Common myeloid progenitor, CD34-positive (primary cell): Measurements from ENCODE around the gene BCOR.

Source experiments
- CTCF ChIA-PET: fragments of 350-600 bp; sonication (Branson Sonifier 250); formaldehyde crosslinking; loops from one replicate; lab custom pipeline; 2021; ENCODE audit warnings: antibody characterized with exemption; lab: Charles Lee
- POLR2A ChIA-PET: fragments of 350-600 bp; sonication (Branson Sonifier 250); formaldehyde crosslinking; loops from one replicate; lab custom pipeline; 2021; ENCODE audit warnings: antibody characterized with exemption; lab: Charles Lee
- DNase-seq, 3 donors: peaks; one replicate each; pipeline versions ENCODE4 v3.0.0 to v3.0.0-alpha.2; 2013
- H3K27ac ChIP-seq, 2 experiments: 1 replicate in 1 of 2; 2 replicates in 1 of 2; pipeline ENCODE4 v1.7.0; 2013; ENCODE audit warnings: inconsistent platforms in 2 of 2, low read length in 2 of 2, mild to moderate bottlenecking in 2 of 2, low read depth in 1 of 2, moderate library complexity in 1 of 2; ENCODE audit not compliant: severe bottlenecking in 2 of 2, insufficient read depth in 1 of 2, poor library complexity in 1 of 2
- H3K27me3 ChIP-seq, 5 experiments: replicated peaks in 2 of 5; 1 replicate in 3 of 5; 2 replicates in 2 of 5; pipeline versions ENCODE4 v1.6.1 to v1.7.0; 2013; ENCODE audit warnings: low read length in 4 of 5, mild to moderate bottlenecking in 2 of 5, moderate library complexity in 2 of 5, inconsistent platforms in 1 of 5; ENCODE audit not compliant: insufficient read depth in 5 of 5, control insufficient read depth in 4 of 5
- H3K36me3 ChIP-seq, 4 experiments: 1 replicate in 2 of 4; 2 replicates in 2 of 4; pipeline versions ENCODE4 v1.6.1 to v1.7.0; 2013; ENCODE audit warnings: low read length in 3 of 4, control low read depth in 1 of 4, mild to moderate bottlenecking in 1 of 4; ENCODE audit not compliant: control insufficient read depth in 4 of 4, insufficient read depth in 4 of 4
- H3K4me1 ChIP-seq, 4 experiments: 1 replicate in 3 of 4; 2 replicates in 1 of 4; pipeline versions ENCODE4 v1.6.1 to v1.7.1; 2013; ENCODE audit warnings: low read length in 3 of 4, mild to moderate bottlenecking in 3 of 4, control low read depth in 1 of 4, inconsistent platforms in 1 of 4, moderate library complexity in 1 of 4; ENCODE audit not compliant: control insufficient read depth in 4 of 4, insufficient read depth in 4 of 4; ENCODE audit errors: control extremely low read depth in 1 of 4
- H3K4me3 ChIP-seq, 7 experiments: 1 replicate in 4 of 7; 2 replicates in 3 of 7; pipeline versions ENCODE4 v1.5.1 to v1.7.0; 2013; ENCODE audit warnings: mild to moderate bottlenecking in 7 of 7, low read length in 6 of 7, moderate library complexity in 6 of 7, inconsistent platforms in 2 of 7, low read depth in 2 of 7, control low read depth in 1 of 7; ENCODE audit not compliant: insufficient read depth in 4 of 7, control insufficient read depth in 1 of 7; ENCODE audit errors: extremely low read depth in 1 of 7
- H3K9me3 ChIP-seq, 5 experiments: 1 replicate in 4 of 5; 2 replicates in 1 of 5; pipeline versions ENCODE4 v1.6.1 to v1.7.1; 2013; ENCODE audit warnings: low read length in 4 of 5, mild to moderate bottlenecking in 2 of 5, inconsistent platforms in 1 of 5, low read depth in 1 of 5, moderate library complexity in 1 of 5; ENCODE audit not compliant: control insufficient read depth in 4 of 5, insufficient read depth in 2 of 5; ENCODE audit errors: control extremely low read depth in 1 of 5
- WGBS: methylation state at CpG from one replicate; pipeline ENCODE4 v1.1.5; 2013; ENCODE audit not compliant: insufficient coverage; 5-methylcytosine and 5-hydroxymethylcytosine counted together

BCOR gene

DNA sequence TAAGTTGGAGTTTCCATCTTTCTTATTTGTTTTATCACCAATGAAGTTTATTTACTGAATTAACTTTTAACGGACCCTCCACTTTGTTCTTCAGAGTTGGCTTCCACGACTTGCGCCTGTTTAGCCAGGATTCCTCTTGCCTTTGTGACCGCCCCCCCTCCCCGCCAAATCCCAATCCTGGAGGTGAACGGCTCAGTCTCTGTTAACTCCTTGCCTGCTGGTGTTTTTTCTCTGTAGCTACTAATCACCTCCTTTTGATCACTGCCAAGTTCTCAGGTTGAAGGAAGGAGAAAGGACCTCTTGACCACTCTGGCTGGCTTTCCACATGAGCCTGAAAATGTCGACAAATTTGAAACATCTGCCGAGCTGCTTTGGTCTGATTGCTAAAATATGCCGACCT is 46.8 kb upstream of the BCOR start:
- H3K4me1 ChIP-seq = peaks cover 5 to 52% (median 44%) of the 10 kb centered on the region in 4 experiments

DNA sequence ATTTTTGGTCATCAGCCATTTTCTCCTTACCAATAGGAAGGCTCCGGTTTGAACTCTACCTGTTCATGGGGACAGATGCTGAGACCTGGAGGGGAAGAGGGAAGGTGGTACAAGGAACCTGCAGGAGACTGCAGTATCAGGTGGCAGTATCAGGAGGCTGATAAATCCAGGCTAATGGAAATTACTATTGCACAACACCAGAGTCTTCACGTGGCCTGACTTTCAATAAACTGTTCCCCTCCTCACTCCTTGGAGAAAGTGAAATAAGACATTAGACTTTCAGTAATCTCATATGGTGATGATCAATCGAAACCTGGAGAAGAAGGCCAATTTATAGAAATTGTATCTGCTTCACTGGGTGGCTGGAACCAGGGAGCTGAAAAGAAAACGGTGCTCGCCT is 46.2 kb upstream of the BCOR start:
- WGBS = 80% methylated on average over 4 of the region's 5 CpGs
- Histone ChIP-seq H3K4me1 (peaks cover 0 to 46% (median 38%) of the 10 kb centered on the region in 4 experiments), H3K27me3 (peaks cover 0 to 75% (median 0%) of the 10 kb centered on the region in 5 experiments), H3K36me3 (no peaks in the 10 kb centered on the region), H3K9me3 (peaks cover 0 to 6% (median 0%) of the 10 kb centered on the region in 5 experiments), H3K4me3 (no peak overlapping the region), H3K27ac (no peak overlapping the region)
- CTCF ChIA-PET = interaction anchor here (0.8 to 1.9 kb wide), 2 partner anchors 10 to 17 kb away, joined by 3 to 5 read pairs; no protein-coding TSS in a partner anchor
- no peak for DNase-seq
- POLR2A ChIA-PET = no interaction called here

More for the DNA sequence above, 46.8 kb upstream of the BCOR start:
- POLR2A ChIA-PET = no interaction called here
- Histone ChIP-seq H3K27me3 (peaks cover 0 to 81% (median 0%) of the 10 kb centered on the region in 5 experiments), H3K27ac (no peak overlapping the region), H3K9me3 (peaks cover 0 to 6% (median 0%) of the 10 kb centered on the region in 5 experiments), H3K4me3 (peak overlapping the region in 3 of 7 experiments; percentile 61 to 77 (median 68)), H3K36me3 (no peaks in the 10 kb centered on the region)
- DNase-seq = no peak
- CTCF ChIA-PET = interaction anchor here (0.8 to 2.2 kb wide), 3 partner anchors 9 to 17 kb away, joined by 3 to 6 read pairs (median 5); no protein-coding TSS in a partner anchor
- WGBS = 49% methylated on average over 7 of the region's 9 CpGs

DNA sequence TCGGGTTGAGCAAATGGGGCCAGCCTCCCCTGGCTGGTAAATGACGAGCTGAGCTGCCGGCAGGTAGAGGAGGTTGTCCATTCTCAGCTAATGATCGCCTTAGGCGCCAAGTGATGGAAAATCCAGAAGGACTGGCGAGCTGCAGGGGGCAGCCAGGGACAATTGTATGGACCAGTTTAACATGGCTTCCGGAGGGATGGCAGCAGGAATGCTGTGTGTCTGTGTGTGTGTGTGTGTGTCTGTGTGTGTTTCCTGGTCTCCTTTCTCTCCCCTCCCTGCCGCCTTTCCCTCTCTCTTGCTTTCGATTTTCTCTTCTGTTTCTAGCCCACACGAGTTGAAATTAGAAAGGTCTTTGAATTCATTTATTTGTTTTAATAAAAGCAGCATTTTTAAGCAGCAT is 45.2 kb upstream of the BCOR start:
- POLR2A ChIA-PET = no interaction called here
- Histone ChIP-seq H3K36me3 (no peaks in the 10 kb centered on the region), H3K27me3 (peaks cover 0 to 65% (median 0%) of the 10 kb centered on the region in 5 experiments), H3K9me3 (peaks cover 0 to 6% (median 0%) of the 10 kb centered on the region in 5 experiments), H3K4me3 (no peak overlapping the region), H3K4me1 (peaks cover 0 to 37% (median 29%) of the 10 kb centered on the region in 4 experiments), H3K27ac (no peak overlapping the region)
- CTCF ChIA-PET = interaction anchor here (1.0 kb wide), 1 partner anchor 57 kb away, joined by 3 read pairs; no protein-coding TSS in a partner anchor
- DNase-seq = no peak
- 59% methylated on average over 5 of the region's 10 CpGs for WGBS

DNA sequence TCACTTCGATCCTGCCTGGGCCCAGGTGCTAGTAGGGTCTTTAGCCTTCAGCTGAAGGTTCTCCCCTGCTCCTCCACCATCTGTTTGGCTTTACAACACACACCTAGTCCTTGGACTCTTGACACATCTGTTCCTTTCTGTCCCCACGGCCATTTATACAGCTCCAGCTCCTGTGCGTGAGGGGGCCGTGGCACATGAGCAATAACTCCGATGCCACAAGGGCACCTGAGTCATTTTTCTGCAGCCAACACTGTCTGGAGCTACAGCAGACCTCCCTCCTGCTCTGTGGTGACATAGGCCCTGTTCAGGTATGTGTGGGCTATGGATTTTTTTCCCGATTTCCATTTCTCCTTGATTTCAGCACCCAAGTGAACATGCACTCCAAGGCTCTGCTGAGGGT is 44.7 kb upstream of the BCOR start:
- 84% methylated on average over 6 of the region's 6 CpGs for WGBS

DNA sequence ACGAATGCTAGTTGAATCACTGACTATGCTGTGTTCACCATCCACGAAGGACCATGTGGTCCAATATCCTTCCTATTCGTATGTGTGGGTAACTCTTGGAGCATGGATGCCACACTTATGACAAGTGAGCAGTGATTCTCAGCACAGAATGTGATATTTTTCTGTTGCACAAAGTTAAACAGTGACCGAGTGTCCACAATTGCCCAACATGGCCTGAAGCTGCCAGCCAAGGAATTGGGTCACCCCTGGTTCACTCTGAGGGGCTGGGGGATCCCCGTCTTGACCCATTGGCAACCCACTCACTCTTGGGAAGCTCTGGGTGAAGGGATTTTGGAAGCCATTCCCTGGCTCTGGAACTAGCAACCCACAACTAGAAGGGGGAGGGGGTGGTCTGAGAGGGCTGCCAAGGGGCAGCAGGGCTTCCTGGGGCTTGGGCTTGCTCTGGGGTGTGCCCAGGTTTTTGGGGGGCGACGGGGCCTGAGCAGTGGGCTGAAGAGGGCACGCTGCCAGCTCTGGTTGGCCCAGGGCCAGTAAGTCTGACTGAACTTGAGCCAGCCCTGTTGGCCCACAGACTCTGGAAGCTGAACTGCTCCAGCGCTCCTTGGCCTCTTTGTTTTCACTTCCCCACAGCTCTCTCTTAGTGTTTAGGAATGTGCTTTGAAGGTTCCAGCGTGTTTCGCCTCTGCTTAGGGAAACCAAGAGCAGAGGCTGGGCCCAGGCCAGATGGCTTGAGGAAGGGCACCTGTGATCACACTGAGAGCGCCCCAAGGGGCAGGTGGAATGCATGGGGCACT is 43.1 kb upstream of the BCOR start:
- POLR2A ChIA-PET = interaction anchor here (0.7 to 1.2 kb wide), 2 partner anchors 9 to 503 kb away, joined by 3 read pairs; no protein-coding TSS in a partner anchor
- no peak for DNase-seq
- 50% methylated on average over 11 of the region's 12 CpGs for WGBS
- Histone ChIP-seq H3K4me1 (peaks cover 0 to 18% (median 11%) of the 10 kb centered on the region in 4 experiments), H3K27me3 (peaks cover 0 to 44% (median 0%) of the 10 kb centered on the region in 5 experiments), H3K27ac (no peak overlapping the region), H3K36me3 (peaks cover 0 to under 1% (median 0%) of the 10 kb centered on the region in 4 experiments), H3K4me3 (no peak overlapping the region), H3K9me3 (no peaks in the 10 kb centered on the region)
- CTCF ChIA-PET = interaction anchor here (0.9 to 1.3 kb wide), 2 partner anchors 9 to 44 kb away, joined by 3 read pairs; no protein-coding TSS in a partner anchor

More for the DNA sequence above, 44.7 kb upstream of the BCOR start:
- H3K4me1 ChIP-seq = peaks cover 0 to 31% (median 23%) of the 10 kb centered on the region in 4 experiments
- DNase-seq = no peak
- H3K36me3 ChIP-seq = no peaks in the 10 kb centered on the region
- peaks cover 0 to 3% (median 0%) of the 10 kb centered on the region in 5 experiments for H3K9me3 ChIP-seq
- CTCF ChIA-PET = interaction anchor here (0.5 to 1.3 kb wide), 5 partner anchors 10 to 401 kb away, joined by 3 read pairs; no protein-coding TSS in a partner anchor
- H3K27me3 ChIP-seq = peaks cover 0 to 59% (median 0%) of the 10 kb centered on the region in 5 experiments
- no peak overlapping the region for H3K4me3 ChIP-seq
- POLR2A ChIA-PET = no interaction called here
- no peak overlapping the region for H3K27ac ChIP-seq

DNA sequence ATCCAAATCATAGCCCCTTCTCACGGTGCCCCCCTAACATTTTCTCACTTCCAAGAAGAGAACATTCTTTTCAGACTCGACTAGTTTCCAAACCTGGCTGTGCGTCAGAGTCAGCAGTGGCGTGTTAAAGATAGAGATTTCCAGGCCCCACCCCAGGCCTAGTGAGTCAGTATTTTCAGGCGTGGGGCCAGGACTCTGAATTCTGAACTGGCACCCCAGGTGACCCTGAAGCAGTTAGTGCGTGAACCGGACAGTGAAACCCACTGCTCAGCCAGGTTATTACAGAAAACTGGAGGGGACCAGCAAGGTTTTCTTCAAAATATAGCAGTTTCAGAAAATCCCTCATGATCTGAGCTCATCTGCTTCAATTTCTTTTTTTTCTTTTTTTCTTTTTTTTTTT is 35.0 kb upstream of the BCOR start:
- 97% methylated on average over 7 of the region's 7 CpGs for whole genome bisulfite sequencing
- CTCF ChIA-PET = no interaction called here
- H3K27ac ChIP-seq = no peak overlapping the region
- H3K4me1 ChIP-seq = no peaks in the 10 kb centered on the region
- H3K4me3 ChIP-seq = no peak overlapping the region
- POLR2A ChIA-PET = no interaction called here
- no peaks in the 10 kb centered on the region for H3K27me3 ChIP-seq
- DNase-seq = peak in 1 of 3 donors; percentile 24
- no peaks in the 10 kb centered on the region for H3K9me3 ChIP-seq
- H3K36me3 ChIP-seq = peaks cover 0 to 2% (median 0%) of the 10 kb centered on the region in 4 experiments
